ENCODE results near the gene CLCA4.

CLCA4 gene

GRCh38 chr1:86516335-86516734 is 30.5 kb upstream of the CLCA4 start:
- Histone ChIP-seq H3K4me1 (ENCODE audit: control insufficient read depth, insufficient read depth, low read length) (no peaks in the 10 kb centered on the region), H3K9me3 (ENCODE audit: control insufficient read depth, insufficient read depth, low read depth, low read length) (no peaks in the 10 kb centered on the region), H3K4me3 (ENCODE audit: low read depth, low read length) (no peak overlapping the region), H3K27ac (ENCODE audit: extremely low read depth, low read depth, low read length) (no peak overlapping the region), H3K36me3 (ENCODE audit: control insufficient read depth in 2 of 2, insufficient read depth in 1 of 2, low read length in 2 of 2) (no peaks in the 10 kb centered on the region)
- TF ChIP-seq ZNF692 (tag by site-specific recombination; IDR thresholded peaks at IDR 0.05), result no peak
- TF ChIP-seq GLIS1 (tag by site-specific recombination; IDR thresholded peaks at IDR 0.05), result no peak
- TF ChIP-seq ZNF549 (tag by site-specific recombination; IDR thresholded peaks at IDR 0.05), result no peak
- no peak for TF ChIP-seq KLF9 (tag by site-specific recombination; IDR thresholded peaks at IDR 0.05; ENCODE audit: low read depth)
- TF ChIP-seq SCRT2 (tag by site-specific recombination; IDR thresholded peaks at IDR 0.05), result no peak
- no peak for TF ChIP-seq ZNF660 (tag by site-specific recombination; IDR thresholded peaks at IDR 0.05)
- TF ChIP-seq ZNF426 (tag by site-specific recombination; IDR thresholded peaks at IDR 0.05), result no peak
- no peak for TF ChIP-seq ZNF280D (tag by site-specific recombination; IDR thresholded peaks at IDR 0.05)
- TF ChIP-seq ZNF148 (tag by site-specific recombination; IDR thresholded peaks at IDR 0.05; ENCODE audit: borderline replicate concordance), result no peak
- TF ChIP-seq ZIC2 (tag by site-specific recombination; IDR thresholded peaks at IDR 0.05), result no peak
- CTCF ChIA-PET, result interaction anchor here (0.7 to 4.4 kb wide), 6 partner anchors 9 to 508 kb away, joined by 3 to 21 read pairs (median 6); no protein-coding TSS in a partner anchor
- POLR2A ChIA-PET, result no interaction called here

- Histone ChIP-seq H3K9me3 (ENCODE audit: control insufficient read depth, insufficient read depth, low read depth, low read length) (no peaks in the 10 kb centered on the region), H3K4me1 (ENCODE audit: control insufficient read depth, insufficient read depth, low read length) (no peaks in the 10 kb centered on the region), H3K4me3 (ENCODE audit: low read depth, low read length) (no peak overlapping the region), H3K36me3 (ENCODE audit: control insufficient read depth in 2 of 2, insufficient read depth in 1 of 2, low read length in 2 of 2) (no peaks in the 10 kb centered on the region), H3K27ac (ENCODE audit: extremely low read depth, low read depth, low read length) (no peak overlapping the region)
- TF ChIP-seq KLF1 (tag by site-specific recombination; IDR thresholded peaks at IDR 0.05) (no peak), ZSCAN16 (tag by site-specific recombination; IDR thresholded peaks at IDR 0.05) (no peak), ZNF529 (tag by site-specific recombination; IDR thresholded peaks at IDR 0.05; ENCODE audit: insufficient replicate concordance) (no peak), ZSCAN5A (tag by site-specific recombination; IDR thresholded peaks at IDR 0.05) (no peak), ZNF302 (tag by site-specific recombination; IDR thresholded peaks at IDR 0.05; ENCODE audit: low read depth) (no peak), ZNF404 (tag by site-specific recombination; IDR thresholded peaks at IDR 0.05) (no peak), ZNF138 (tag by site-specific recombination; IDR thresholded peaks at IDR 0.05; ENCODE audit: borderline replicate concordance) (no peak), ZNF488 (tag by site-specific recombination; IDR thresholded peaks at IDR 0.05) (no peak), ZBTB1 (tag by site-specific recombination; IDR thresholded peaks at IDR 0.05) (no peak), ZNF341 (tag by site-specific recombination; IDR thresholded peaks at IDR 0.05; ENCODE audit: low read depth) (no peak)
- POLR2A ChIA-PET, result no interaction called here
- CTCF ChIA-PET, result interaction anchor here (0.7 to 4.4 kb wide), 5 partner anchors 10 to 258 kb away, joined by 3 to 21 read pairs (median 3); no protein-coding TSS in a partner anchor
These were observed 29.5 kb upstream of the CLCA4 start for GRCh38 chr1:86517336-86517735.

Measured in HEK293 (cell line).